Measurements from ENCODE around the gene RPGRIP1L.

The RPGRIP1L gene

DNA sequence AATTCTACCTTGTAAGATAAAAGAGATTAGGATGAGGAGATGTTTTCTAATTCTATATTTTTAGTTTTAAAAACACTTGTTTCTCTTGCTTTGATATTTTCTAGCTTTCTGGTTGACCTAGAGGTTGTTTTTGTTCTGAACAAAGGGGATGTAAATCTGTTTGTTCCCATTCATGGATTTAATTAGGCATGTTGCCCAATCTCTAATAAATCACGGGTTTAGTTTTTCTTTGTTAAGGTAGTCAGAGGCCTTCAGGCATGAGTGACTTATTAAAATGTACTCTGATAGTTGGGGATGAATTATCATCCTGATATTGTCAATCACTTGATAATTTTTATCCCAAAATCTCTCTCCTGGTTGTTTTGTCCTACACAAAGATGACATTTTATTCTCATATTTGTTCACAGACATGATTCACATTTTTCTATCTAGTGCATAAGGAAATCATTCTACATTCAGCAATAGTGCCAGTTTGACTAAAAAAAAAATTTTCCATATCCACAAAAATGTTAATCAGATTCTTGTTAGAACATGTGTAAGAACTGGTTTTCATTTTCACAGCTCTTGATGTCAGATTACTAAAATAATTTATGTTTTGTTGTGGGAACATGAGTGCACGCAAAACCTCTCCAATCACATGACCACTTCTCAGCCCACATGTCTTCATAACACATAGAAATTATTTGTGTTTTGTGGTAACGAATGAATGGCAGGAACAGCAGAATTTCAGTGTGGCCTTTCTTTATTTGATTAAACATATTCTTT is 105.0 kb downstream of the RPGRIP1L start:
- DNase-seq: no peak

DNA sequence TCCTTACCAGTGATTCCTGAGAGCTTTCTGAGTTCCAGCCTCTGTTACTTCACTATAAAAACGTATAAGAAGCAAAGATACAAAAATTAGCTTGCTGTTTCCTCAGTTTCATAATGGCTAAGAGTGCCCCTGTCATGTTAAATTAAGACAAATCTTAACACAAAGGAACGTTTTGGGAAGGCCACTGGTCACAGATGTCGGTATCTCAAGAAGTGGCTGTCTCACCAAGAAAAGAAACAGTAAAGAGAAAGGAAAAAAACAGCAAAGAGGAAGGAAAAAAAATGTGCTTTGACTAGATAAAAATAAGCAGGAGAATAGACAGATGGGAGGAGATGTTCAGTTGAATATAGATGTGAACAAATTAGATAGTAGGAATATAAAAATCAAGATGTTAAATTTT is 105.9 kb downstream of the RPGRIP1L start:
- DNase-seq: no peak

DNA sequence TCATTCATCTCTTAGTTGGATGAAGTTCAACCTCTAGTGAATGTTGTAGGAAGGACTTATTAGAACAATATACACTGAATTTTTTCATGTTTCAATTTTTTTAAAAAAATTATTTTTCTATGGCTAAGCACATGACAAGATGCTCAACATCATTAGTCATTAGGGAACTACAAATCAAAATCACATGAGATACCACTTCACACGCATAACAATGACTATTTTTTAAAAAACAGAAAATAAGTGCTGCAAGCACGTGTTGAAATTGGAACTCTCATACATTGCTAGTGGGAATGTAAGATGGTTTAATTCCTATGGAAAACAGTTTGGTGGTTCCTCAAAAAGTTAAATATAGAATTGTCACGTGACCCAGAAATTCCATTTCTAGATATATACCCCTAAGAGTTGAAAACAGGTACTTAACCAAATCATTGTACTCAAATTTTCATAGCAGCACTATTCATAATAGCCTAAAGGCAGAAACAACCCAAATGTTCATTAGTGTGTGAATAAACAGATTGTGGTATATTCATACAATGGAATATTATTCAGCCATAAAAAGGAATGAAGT is 115.5 kb downstream of the RPGRIP1L start:
- DNase-seq: no peak

DNA sequence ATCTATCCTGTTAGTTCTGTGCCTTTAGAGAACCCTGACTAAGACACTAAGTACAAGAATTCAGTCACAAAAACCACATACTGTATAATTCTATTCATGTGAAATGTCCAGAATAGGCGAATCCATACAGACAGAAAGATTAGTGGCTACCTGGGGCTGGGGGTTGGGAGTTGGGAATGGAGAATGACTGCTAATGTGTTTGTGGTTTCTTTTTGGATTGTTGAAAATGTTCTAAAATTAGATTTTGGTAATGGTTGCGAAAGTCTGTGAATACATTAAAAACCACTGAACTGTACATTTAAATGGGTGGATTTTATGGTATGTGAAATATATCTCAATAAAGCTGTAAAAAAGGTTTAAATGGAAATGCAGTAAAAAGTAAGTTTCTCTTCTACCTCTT is 120.3 kb downstream of the RPGRIP1L start:
- no peak for DNase-seq

GRCh38 chr16:53581784-53582183 is 121.9 kb downstream of the RPGRIP1L start:
- no peak for DNase-seq

DNA sequence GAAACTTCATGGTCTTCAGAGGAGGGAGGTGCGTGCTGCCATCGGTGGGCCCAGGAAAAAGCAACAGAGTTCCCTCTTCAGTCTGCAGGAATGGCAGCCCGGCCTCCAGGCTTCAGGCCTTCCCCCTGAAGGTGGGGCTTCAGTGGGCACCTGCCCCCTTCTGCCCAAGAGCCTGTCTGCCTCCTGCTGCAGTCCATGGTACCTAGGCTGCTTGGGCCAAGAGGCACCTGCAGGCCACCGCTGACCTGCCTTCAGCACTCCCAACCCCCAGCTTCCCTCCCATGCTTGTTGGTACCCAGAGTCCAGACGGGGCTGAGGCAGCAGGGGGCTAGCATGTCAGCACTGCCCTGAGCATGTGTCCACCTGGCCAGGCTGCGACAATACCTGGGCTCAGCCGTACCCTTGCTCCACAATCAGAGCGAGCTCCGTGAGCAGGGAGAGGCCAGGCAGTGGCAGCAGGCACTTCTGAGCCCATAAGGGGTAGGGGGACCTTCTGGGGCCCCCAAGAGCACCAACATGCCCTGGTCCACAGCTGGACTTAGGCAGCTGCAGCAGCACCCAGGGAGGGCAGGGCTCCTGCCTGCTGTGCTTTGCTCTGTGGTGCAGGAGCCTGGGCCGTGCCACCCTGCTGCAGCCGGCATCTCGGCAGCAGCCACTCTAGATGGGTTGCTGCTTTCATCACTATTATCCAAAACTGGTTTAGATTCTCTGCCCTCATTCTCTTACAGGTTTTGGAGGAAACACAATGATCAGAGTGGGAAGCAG is 123.4 kb downstream of the RPGRIP1L start:
- no peak for DNase-seq

GRCh38 chr16:53576904-53577303 is 126.8 kb downstream of the RPGRIP1L start:
- no peak for DNase-seq

DNA sequence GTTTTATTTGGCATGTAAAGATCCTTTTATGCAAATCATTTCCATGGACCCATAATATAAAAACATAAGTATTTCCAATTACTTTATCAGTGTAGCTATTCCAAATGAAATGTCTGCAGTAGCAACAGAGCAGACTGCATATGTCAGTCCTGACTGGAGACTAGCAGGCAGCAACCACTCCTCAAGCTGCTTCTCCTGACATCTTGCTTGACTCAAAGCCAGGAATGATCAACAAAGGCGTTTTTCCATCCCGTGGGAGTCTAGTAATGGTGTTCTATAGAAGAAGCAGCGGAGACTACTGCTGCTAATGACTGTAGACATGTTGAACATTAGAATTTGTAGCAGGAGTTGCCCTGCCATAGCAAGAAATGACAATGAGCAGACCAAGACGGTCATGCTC is 127.4 kb downstream of the RPGRIP1L start:
- peak; percentile 4 for DNase-seq

GRCh38 chr16:53571763-53572162 is 131.9 kb downstream of the RPGRIP1L start:
- no peak for DNase-seq

DNA sequence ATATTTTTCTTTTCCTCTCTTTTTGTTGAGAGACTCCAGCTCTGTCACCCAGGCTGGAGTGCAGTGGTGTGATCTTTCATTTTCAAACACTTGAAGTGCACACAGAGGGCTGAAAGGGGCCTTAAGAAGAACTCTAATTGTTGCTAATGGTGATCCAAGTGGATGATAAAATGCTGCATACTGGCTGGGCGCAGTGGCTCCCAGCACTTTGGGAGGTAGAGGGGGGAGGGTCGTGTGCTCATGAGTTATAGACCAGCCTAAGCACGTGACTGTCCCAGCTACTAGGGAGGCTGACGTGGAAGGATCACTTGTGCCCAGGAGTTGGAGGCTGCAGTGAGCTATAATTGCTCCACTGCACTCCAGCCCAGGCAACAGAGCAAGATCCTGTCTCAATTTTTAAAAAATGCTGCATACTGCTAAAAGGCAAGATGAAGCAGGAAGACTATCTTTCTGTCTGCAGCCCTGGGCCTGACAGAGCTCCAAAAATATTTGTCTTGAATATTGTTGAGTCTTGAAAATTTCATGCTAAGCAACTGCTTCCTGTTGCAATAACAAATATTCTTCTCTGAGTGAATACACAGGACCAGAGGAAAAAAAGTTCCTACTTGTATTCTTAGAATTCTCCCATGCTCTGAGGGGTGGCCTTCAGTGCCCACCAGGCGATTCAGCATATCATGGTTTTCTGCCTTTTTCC is 137.0 kb downstream of the RPGRIP1L start:
- no peak for DNase-seq

GRCh38 chr16:53565296-53565863 is 138.3 kb downstream of the RPGRIP1L start:
- DNase-seq: no peak

DNA sequence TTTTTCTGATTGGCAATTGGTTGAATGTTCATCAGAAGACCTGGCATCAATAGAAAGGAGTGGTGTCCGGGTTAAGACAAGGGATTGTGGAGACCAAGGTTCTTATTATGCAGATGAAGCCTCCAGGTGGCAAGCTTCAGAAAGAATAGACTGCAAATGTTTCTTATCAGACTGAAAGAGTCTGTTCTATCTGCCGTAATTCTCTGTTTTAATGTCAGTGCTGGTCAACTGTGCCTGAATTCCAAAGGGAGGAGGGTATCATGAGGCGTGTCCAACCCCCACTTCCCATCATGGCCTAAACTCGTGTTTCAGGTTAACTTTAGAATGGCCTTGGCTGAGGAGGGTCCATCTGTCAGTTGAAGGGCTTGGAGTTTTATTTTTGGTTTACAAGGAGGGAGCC is 140.2 kb downstream of the RPGRIP1L start:
- no peak for DNase-seq

DNA sequence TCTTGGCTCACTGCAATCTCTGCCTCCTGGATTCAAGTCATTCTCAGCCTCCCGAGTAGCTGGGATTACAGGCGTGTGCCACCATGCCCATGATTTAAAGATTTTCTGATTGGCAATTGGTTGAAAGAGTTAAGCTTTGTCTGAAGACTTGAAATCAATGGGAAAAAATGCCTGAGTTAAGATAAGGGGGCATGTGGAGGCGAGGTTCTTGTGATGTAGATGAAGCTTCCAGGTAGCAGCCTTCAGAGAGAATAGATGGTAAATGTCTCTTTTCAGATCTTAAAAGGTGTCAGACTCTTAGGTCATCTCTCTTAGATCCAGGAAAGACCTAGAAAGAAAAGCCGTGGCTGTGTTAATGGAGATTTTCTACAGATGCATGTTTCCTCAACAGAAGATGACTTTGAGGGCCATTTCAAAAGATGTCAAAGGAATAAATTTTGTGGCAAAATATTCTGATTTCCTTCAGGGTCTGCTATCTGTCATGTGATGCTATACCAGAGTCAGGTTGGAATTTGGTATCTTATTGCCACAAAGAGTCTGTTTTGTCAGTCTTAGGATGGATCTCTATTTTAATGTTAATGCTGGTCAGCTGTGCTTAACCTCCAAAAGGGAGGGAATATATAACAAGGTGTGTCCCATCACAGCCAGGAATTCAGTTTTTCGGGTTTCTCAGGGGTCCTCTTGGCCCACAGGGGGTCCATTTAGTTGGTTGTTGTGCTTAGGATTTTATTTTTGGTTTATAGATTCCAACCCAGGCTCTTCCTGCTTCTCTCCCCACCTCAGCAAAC is 142.4 kb downstream of the RPGRIP1L start:
- no peak for DNase-seq

DNA sequence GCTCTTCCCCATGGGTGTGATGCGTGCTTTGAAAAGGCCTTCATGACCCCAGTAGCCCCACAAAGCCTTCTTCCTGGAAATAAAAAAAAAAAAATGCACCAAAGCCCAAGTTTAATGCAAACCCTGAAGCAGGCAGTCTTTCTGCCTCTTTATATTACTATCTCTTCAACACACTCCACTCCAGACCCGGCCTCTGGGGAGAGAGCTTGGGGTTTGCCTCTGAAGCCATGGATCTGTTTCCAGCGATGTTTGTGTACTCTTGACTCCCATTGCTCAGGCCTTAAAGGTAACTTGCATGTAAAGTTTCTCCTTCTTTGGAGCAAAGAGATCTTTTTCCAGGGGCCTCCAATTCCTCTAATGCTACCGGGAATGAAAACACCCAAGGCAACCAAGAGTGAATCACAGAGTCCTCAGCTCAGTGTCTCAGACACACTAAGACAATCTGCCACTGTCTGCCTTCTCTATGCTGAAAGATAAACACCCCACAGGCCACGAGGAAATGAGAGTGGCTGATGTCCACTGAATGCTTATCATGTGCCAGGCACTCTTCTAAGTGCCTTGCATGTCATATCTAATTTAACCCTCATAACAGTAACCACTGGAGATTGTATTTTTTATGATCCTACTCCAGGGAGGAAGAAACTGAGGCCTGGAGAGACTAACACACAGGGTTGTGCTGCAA is 144.2 kb downstream of the RPGRIP1L start:
- DNase-seq: no peak

GRCh38 chr16:53558710-53559109 is 144.9 kb downstream of the RPGRIP1L start:
- no peak for DNase-seq

- no peak for DNase-seq
Measured at GRCh38 chr16:53556521-53556920, 147.1 kb downstream of the RPGRIP1L start.

DNA sequence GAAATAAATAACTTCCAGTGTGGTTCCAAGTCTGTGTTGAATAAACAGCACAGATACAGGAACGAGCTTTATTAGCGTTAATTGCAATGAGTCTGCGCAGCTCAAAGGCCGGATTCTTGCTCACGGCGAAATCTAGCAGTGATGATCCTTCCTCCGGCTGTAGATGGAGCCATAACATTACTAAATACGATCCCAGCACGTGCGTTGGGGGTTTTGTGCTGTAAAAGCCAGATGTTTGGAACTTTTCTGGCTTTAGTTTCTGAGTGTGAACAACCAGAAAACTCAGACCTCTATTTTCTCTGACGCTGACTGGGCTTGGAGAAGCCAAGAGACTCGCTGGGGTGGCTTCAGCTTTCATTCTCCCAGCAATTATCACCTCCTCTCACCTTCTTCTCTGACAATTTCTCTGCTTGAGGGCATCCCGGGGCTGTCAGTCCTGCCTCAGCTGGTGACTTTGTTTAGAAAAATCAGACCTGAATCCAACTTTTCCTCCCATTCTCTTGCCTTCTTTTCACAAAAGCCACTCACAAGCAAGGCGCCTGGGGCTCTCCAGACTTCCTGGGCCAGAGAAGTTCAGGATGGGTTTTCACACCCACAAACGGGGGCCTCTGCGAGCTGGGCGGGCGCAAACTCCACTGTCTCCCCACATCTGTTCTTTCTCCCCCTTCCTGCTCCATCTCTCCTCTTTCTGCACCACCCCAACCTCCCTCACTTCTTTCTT is 153.5 kb downstream of the RPGRIP1L start:
- peak; percentile 68 for DNase-seq
